H1 (cell line): ENCODE measurements around the gene NAB1. TPM values are rescaled to one million over a fixed set of nuclear protein-coding genes. Genes with fewer than 3 reads are reported as not detected.

Experiments used
- CTCF ChIA-PET: fragments of 300-600 bp; sonication (Branson Sonifier 250); formaldehyde crosslinking; loops from one replicate; lab custom pipeline; 2021; ENCODE audit not compliant: partially characterized antibody; lab: Charles Lee
- POLR2A ChIA-PET: fragments of 300-600 bp; sonication (Branson Sonifier 250); formaldehyde crosslinking; loops from one replicate; lab custom pipeline; 2021; ENCODE audit warnings: inconsistent platforms; ENCODE audit not compliant: partially characterized antibody; lab: Charles Lee
- DNase-seq, 2 experiments: peaks; one replicate each; pipeline versions ENCODE4 v3.0.0 to v3.0.0-alpha.2; 2010 to 2022; ENCODE audit warnings: low spot score in 2 of 2, low read depth in 1 of 2, mixed read lengths in 1 of 2
- FAIRE-seq: peaks from 2 replicates; lab custom pipeline; 2011; peaks lifted over from hg19 to GRCh38; lab: Jason Lieb, UNC
- H2AFZ ChIP-seq: 2 replicates; pipeline ENCODE4 v1.8.1; 2012; ENCODE audit warnings: low read length, inconsistent platforms
- H2AK5ac ChIP-seq: 2 replicates; pipeline ENCODE4 v1.6.1; 2013; ENCODE audit warnings: low read depth, low read length
- H2BK120ac ChIP-seq: replicated peaks from 2 replicates; pipeline ENCODE3; 2013; ENCODE audit warnings: low read depth, low read length, inconsistent platforms
- H2BK12ac ChIP-seq: 2 replicates; pipeline ENCODE4 v1.6.1; 2013; ENCODE audit warnings: low read depth, low read length
- H2BK15ac ChIP-seq: 2 replicates; pipeline ENCODE4 v1.6.1; 2013; ENCODE audit warnings: low read length
- H2BK20ac ChIP-seq: 2 replicates; pipeline ENCODE4 v1.6.1; 2013; ENCODE audit warnings: low read length
- H2BK5ac ChIP-seq: 2 replicates; pipeline ENCODE4 v1.6.1; 2013; ENCODE audit warnings: low read depth, low read length
- H3K14ac ChIP-seq: 2 replicates; pipeline ENCODE4 v1.6.1; 2013; ENCODE audit warnings: inconsistent platforms; ENCODE audit not compliant: insufficient read length
- H3K18ac ChIP-seq: 2 replicates; pipeline ENCODE4 v1.6.1; 2013; ENCODE audit warnings: low read length; ENCODE audit errors: extremely low read depth
- H3K23ac ChIP-seq: 2 replicates; pipeline ENCODE4 v1.6.1; 2013; ENCODE audit warnings: inconsistent platforms; ENCODE audit not compliant: insufficient read length
- H3K23me2 ChIP-seq: 2 replicates; pipeline ENCODE4 v1.6.1; 2013; ENCODE audit warnings: low read depth, low read length
- H3K27ac ChIP-seq: 2 replicates; pipeline ENCODE4 v1.6.1; 2011; ENCODE audit warnings: low read depth, low read length, inconsistent platforms
- H3K27me3 ChIP-seq, 4 experiments: replicated peaks in 1 of 4; 1 replicate in 1 of 4; 2 replicates in 3 of 4; pipeline versions ENCODE4 v1.6.1 to v1.8.1; 2011 to 2013; ENCODE audit warnings: low read length in 3 of 4, mild to moderate bottlenecking in 3 of 4, inconsistent platforms in 2 of 4, mixed read lengths in 2 of 4, moderate library complexity in 1 of 4; ENCODE audit not compliant: control insufficient read depth in 3 of 4, insufficient read depth in 3 of 4; ENCODE audit errors: extremely low read depth in 1 of 4
- H3K36me3 ChIP-seq, 4 experiments: 2 replicates each; pipeline versions ENCODE4 v1.6.1 to v1.8.1; 2011 to 2013; ENCODE audit warnings: mild to moderate bottlenecking in 4 of 4, low read length in 3 of 4, moderate library complexity in 2 of 4, control low read depth in 1 of 4, inconsistent platforms in 1 of 4; ENCODE audit not compliant: insufficient read depth in 4 of 4, control insufficient read depth in 2 of 4
- H3K4ac ChIP-seq: replicated peaks from 2 replicates; pipeline ENCODE3; 2013; ENCODE audit warnings: low read length, low read depth, mixed read lengths, inconsistent platforms; ENCODE audit not compliant: insufficient read length
- H3K4me1 ChIP-seq, 4 experiments: replicated peaks in 1 of 4; 1 replicate in 1 of 4; 2 replicates in 3 of 4; pipeline versions ENCODE4 v1.6.1 to v1.8.1; 2011 to 2013; ENCODE audit warnings: low read length in 3 of 4, inconsistent platforms in 2 of 4, mixed read lengths in 1 of 4; ENCODE audit not compliant: insufficient read depth in 4 of 4, control insufficient read depth in 3 of 4
- H3K4me2 ChIP-seq, 2 experiments: 2 replicates each; pipeline versions ENCODE4 v1.6.1 to v1.8.1; 2011 to 2013; ENCODE audit warnings: low read depth in 2 of 2, low read length in 2 of 2, control low read depth in 1 of 2, inconsistent platforms in 1 of 2, mild to moderate bottlenecking in 1 of 2; ENCODE audit not compliant: insufficient read depth in 1 of 2
- H3K4me3 ChIP-seq, 4 experiments: fragments of 200-600, 300-600 bp in 1 of 4; sonication (generic), shearing (Covaris generic), sonication (Bioruptor Twin) in 1 of 4; 2 replicates each; pipeline versions ENCODE4 v1.5.1 to v1.8.1; 2011 to 2016; ENCODE audit warnings: low read length in 4 of 4, low read depth in 3 of 4, control low read depth in 2 of 4, inconsistent platforms in 2 of 4, mild to moderate bottlenecking in 2 of 4, mixed read lengths in 1 of 4, moderate library complexity in 1 of 4; ENCODE audit not compliant: insufficient read depth in 2 of 4; ENCODE audit errors: extremely low read depth in 1 of 4
- H3K56ac ChIP-seq: replicated peaks from 2 replicates; pipeline ENCODE3; 2013; ENCODE audit warnings: low read depth, mild to moderate bottlenecking, mixed read lengths, low read length, inconsistent platforms; ENCODE audit not compliant: insufficient read length
- H3K79me1 ChIP-seq: 2 replicates; pipeline ENCODE4 v1.6.1; 2013; ENCODE audit warnings: low read depth, low read length, control low read depth
- H3K79me2 ChIP-seq, 2 experiments: 2 replicates each; pipeline versions ENCODE4 v1.6.1 to v1.8.1; 2012 to 2013; ENCODE audit warnings: low read length in 2 of 2, mild to moderate bottlenecking in 2 of 2, inconsistent platforms in 1 of 2; ENCODE audit not compliant: insufficient read depth in 2 of 2, control insufficient read depth in 1 of 2
- H3K9ac ChIP-seq, 4 experiments: replicated peaks in 1 of 4; 1 replicate in 1 of 4; 2 replicates in 3 of 4; pipeline versions ENCODE4 v1.6.1 to v1.8.1; 2011 to 2013; ENCODE audit warnings: low read depth in 3 of 4, low read length in 3 of 4, control low read depth in 2 of 4, mild to moderate bottlenecking in 2 of 4, moderate library complexity in 2 of 4, inconsistent platforms in 1 of 4; ENCODE audit errors: extremely low read depth in 1 of 4
- H3K9me3 ChIP-seq, 2 experiments: 2 replicates each; pipeline versions ENCODE4 v1.6.1 to v1.8.1; 2012 to 2013; ENCODE audit warnings: mild to moderate bottlenecking in 2 of 2, moderate library complexity in 2 of 2, control low read depth in 1 of 2, inconsistent platforms in 1 of 2, low read depth in 1 of 2, low read length in 1 of 2, mixed read lengths in 1 of 2; ENCODE audit not compliant: insufficient read depth in 2 of 2
- H4K20me1 ChIP-seq, 2 experiments: replicated peaks in 1 of 2; 2 replicates each; pipeline versions ENCODE3 to v1.8.1; 2011 to 2013; ENCODE audit warnings: inconsistent platforms in 2 of 2, low read length in 2 of 2, mild to moderate bottlenecking in 1 of 2; ENCODE audit not compliant: insufficient read depth in 2 of 2, control insufficient read depth in 1 of 2
- H4K5ac ChIP-seq: 2 replicates; pipeline ENCODE4 v1.6.1; 2013; ENCODE audit warnings: low read length, low read depth, mixed read lengths, inconsistent platforms; ENCODE audit not compliant: insufficient read length
- H4K8ac ChIP-seq: 2 replicates; pipeline ENCODE4 v1.8.0; 2013; ENCODE audit warnings: mild to moderate bottlenecking, moderate library complexity, low read length, inconsistent platforms; ENCODE audit not compliant: insufficient read depth; ENCODE audit errors: extremely low read depth
- H4K91ac ChIP-seq: replicated peaks from 2 replicates; pipeline ENCODE3; 2013; ENCODE audit warnings: low read length, mixed read lengths, inconsistent platforms; ENCODE audit not compliant: insufficient read length
- CEBPB ChIP-seq: IDR thresholded peaks from 2 replicates; pipeline ENCODE4 v1.6.1; 2012; ENCODE audit warnings: low read depth, low read length
- CHD2 ChIP-seq: IDR thresholded peaks from 2 replicates; pipeline ENCODE4 v1.6.1; 2012; ENCODE audit warnings: low read length, improper control_type of control experiment
- HDAC6 ChIP-seq: IDR thresholded peaks from one replicate; pipeline ENCODE4 v1.7.1; 2012; ENCODE audit warnings: low read depth, mild to moderate bottlenecking, inconsistent platforms, low read length, moderate library complexity
- JUN ChIP-seq: IDR thresholded peaks from 2 replicates; pipeline ENCODE4 v1.6.1; 2011; ENCODE audit warnings: low read depth, mild to moderate bottlenecking, improper control_type of control experiment, low read length
- KDM4A ChIP-seq: IDR thresholded peaks from one replicate; pipeline ENCODE4 v1.7.1; 2012; ENCODE audit warnings: low read depth, mild to moderate bottlenecking, moderate library complexity, low read length, inconsistent platforms; ENCODE audit not compliant: severe bottlenecking
- PHF8 ChIP-seq: fragments of 200-600 bp; sonication (generic); conservative IDR thresholded peaks from 2 replicates; pipeline ENCODE4 v1.7.1; 2012; ENCODE audit warnings: low read depth, mild to moderate bottlenecking, inconsistent platforms, low read length, moderate library complexity
- RAD21 ChIP-seq, 2 experiments: IDR thresholded peaks in 1 of 2; conservative IDR thresholded peaks in 1 of 2; 2 replicates each; pipeline ENCODE4 v1.6.1; 2011; ENCODE audit warnings: low read depth in 2 of 2, low read length in 2 of 2, improper control_type of control experiment in 1 of 2, inconsistent platforms in 1 of 2, mild to moderate bottlenecking in 1 of 2, moderate library complexity in 1 of 2
- RFX5 ChIP-seq: IDR thresholded peaks from 2 replicates; pipeline ENCODE4 v1.6.1; 2011; ENCODE audit warnings: low read depth, low read length, improper control_type of control experiment, borderline replicate concordance
- RNF2 ChIP-seq: fragments of 200-900, 300-1000 bp; sonication (generic); IDR thresholded peaks from 2 replicates; pipeline ENCODE4 v1.7.1; 2016; ENCODE audit warnings: borderline replicate concordance, low read depth, mild to moderate bottlenecking, antibody characterized with exemption, low read length; ENCODE audit not compliant: poor library complexity, severe bottlenecking; ENCODE audit errors: missing control alignments
- SIN3A ChIP-seq, 2 experiments: IDR thresholded peaks in 1 of 2; conservative IDR thresholded peaks in 1 of 2; 2 replicates each; pipeline ENCODE4 v1.6.1; 2011 to 2012; ENCODE audit warnings: low read length in 2 of 2, improper control_type of control experiment in 1 of 2, low read depth in 1 of 2, mild to moderate bottlenecking in 1 of 2
- SP2 ChIP-seq: IDR thresholded peaks from 2 replicates; pipeline ENCODE4 v1.6.1; 2012; ENCODE audit warnings: mild to moderate bottlenecking, low read length, inconsistent platforms
- SP4 ChIP-seq: IDR thresholded peaks from 2 replicates; pipeline ENCODE4 v1.6.1; 2012; ENCODE audit warnings: low read length, inconsistent platforms
- TBP ChIP-seq: IDR thresholded peaks from 2 replicates; pipeline ENCODE4 v1.6.1; 2011; ENCODE audit warnings: low read depth, low read length, improper control_type of control experiment
- WGBS, 2 experiments: shearing (Covaris generic) in 1 of 2; methylation state at CpG; one replicate each; pipeline versions ENCODE4 v1.1.6 to v1.1.7; 2013 to 2015; ENCODE audit warnings: low lambda C conversion rate in 2 of 2, mixed read lengths in 2 of 2, inconsistent platforms in 1 of 2, low coverage in 1 of 2, missing lambda C conversion rate in 1 of 2; ENCODE audit not compliant: insufficient replicate concordance in 2 of 2, insufficient coverage in 1 of 2, insufficient read length in 1 of 2; ENCODE audit errors: extremely low coverage in 1 of 2, missing lambda C conversion rate in 1 of 2; 5-methylcytosine and 5-hydroxymethylcytosine counted together
- polyA plus RNA-seq, 7 experiments: library from polyadenylated mRNA; depleted of rRNA in 3 of 7; stranded (reverse) in 5 of 7; unstranded in 2 of 7; fragments of >200 nt in 5 of 7; fragments of 200-250 nt in 2 of 7; gene quantifications; 1 replicate in 5 of 7; 2 replicates in 1 of 7; 4 replicates in 1 of 7; pipeline versions ENCODE4 v1.2.1 to v1.2.3, GENCODE V29; 2011 to 2013; ENCODE audit warnings: missing spikeins in 2 of 7, mixed read lengths in 2 of 7
- total RNA-seq: library from RNA; stranded (reverse); fragmentation: NEBNext Ultra II Directional; extraction: Animal tissue kit (Norgen Biotek cat#: 25700); gene quantifications from 2 replicates; pipeline ENCODE4 v1.2.1, GENCODE V29; 2021

NAB1 gene
- total and polyA plus RNA-seq, 2 of the 8 experiments (the other 6 are each of a cell fraction or from before 2014, with no cell fraction given), result 8.5 to 28.6 TPM

- H3K4me2 ChIP-seq, result no peak overlapping the region
- POLR2A ChIA-PET, result no interaction called here
- no peak overlapping the region for H2BK120ac ChIP-seq
- no peak overlapping the region for H4K8ac ChIP-seq
- H2BK15ac ChIP-seq, result no peak overlapping the region
- no peak overlapping the region for H3K14ac ChIP-seq
- CTCF ChIA-PET, result interaction anchor here (0.6 to 1.2 kb wide), 4 partner anchors 9 to 64 kb away, joined by 3 to 4 read pairs (median 3); no protein-coding TSS in a partner anchor
- FAIRE-seq (no peak), DNase-seq (no peak)
- H3K23ac ChIP-seq, result no peak overlapping the region
- no peak overlapping the region for H2BK5ac ChIP-seq
- H4K20me1 ChIP-seq, result no peaks in the 10 kb centered on the region
- H3K27ac ChIP-seq, result no peak overlapping the region
- no peak overlapping the region for H3K56ac ChIP-seq
- 100% methylated on average over 1 of the region's 1 CpG; no CpG with 5 or more reads in 1 of the 2 experiments for WGBS, 2 experiments
- H3K4ac ChIP-seq, result no peak overlapping the region
- H3K4me1 ChIP-seq, result no peaks in the 10 kb centered on the region
- no peak overlapping the region for H3K9ac ChIP-seq
- H2AFZ ChIP-seq, result no peak overlapping the region
- H3K23me2 ChIP-seq, result no peaks in the 10 kb centered on the region; the same call in 1 of the 2 replicates
- H4K5ac ChIP-seq, result no peak overlapping the region
- H3K36me3 ChIP-seq, result no peaks in the 10 kb centered on the region
- no peak overlapping the region for H2BK12ac ChIP-seq
- H3K18ac ChIP-seq, result no peak overlapping the region
- no peak overlapping the region for H2AK5ac ChIP-seq
- no peak overlapping the region for H4K91ac ChIP-seq
- H2BK20ac ChIP-seq, result no peak overlapping the region
- H3K4me3 ChIP-seq, result no peak overlapping the region
- H3K79me1 ChIP-seq, result no peaks in the 10 kb centered on the region
- no peaks in the 10 kb centered on the region for H3K9me3 ChIP-seq
- H3K27me3 ChIP-seq, result no peaks in the 10 kb centered on the region
- H3K79me2 ChIP-seq, result no peaks in the 10 kb centered on the region
- TF ChIP-seq TBP (no peak), KDM4A (no peak), RNF2 (no peak), SP4 (no peak), CHD2 (no peak), JUN (no peak), RAD21 (IDR thresholded peaks at IDR 0.05 in 1 of 2, conservative IDR thresholded peaks at IDR 0.05 in 1 of 2; ENCODE audit: low read depth in 2 of 2, low read length in 2 of 2) (no peak), SP2 (no peak), HDAC6 (no peak), RFX5 (no peak), SIN3A (conservative IDR thresholded peaks at IDR 0.05 in 1 of 2, IDR thresholded peaks at IDR 0.05 in 1 of 2; ENCODE audit: low read depth in 1 of 2, low read length in 2 of 2) (no peak), CEBPB (no peak), PHF8 (no peak)
Observed at GRCh38 chr2:190716176-190716807, 67.4 kb downstream of the NAB1 start.
